IMR-90 (cell line): ENCODE data around the gene APOL2. TPM values are rescaled to one million over a fixed set of nuclear protein-coding genes. Genes with fewer than 3 reads are reported as not detected.

Source experiments
- ATAC-seq: fragments of 200-7000 bp; cut with Tn5 transposase; 2 replicates; pipeline ENCODE4 v1.9.1; 2020; ENCODE audit warnings: low read depth, mild to moderate bottlenecking, moderate library complexity
- BruUV-seq: library from RNA; stranded (reverse); fragments of 400-500 nt; replicated peaks from 2 replicates; lab custom pipeline; 2021; lab: Mats Ljungman, UMichigan
- CTCF ChIA-PET: fragments of 300-600 bp; formaldehyde crosslinking; extraction: SDS; loops from one replicate; lab custom pipeline; 2021; ENCODE audit warnings: antibody characterized with exemption; lab: Yijun Ruan, JAX
- POLR2A ChIA-PET: fragments of 300-600 bp; sonication (Branson Sonifier 250); formaldehyde crosslinking; loops from one replicate; lab custom pipeline; 2022; ENCODE audit warnings: antibody characterized with exemption; ENCODE audit not compliant: unreplicated experiment; lab: Charles Lee
- DNase-seq: peaks from one replicate; pipeline ENCODE4 v3.0.0; 2013
- H2AFZ ChIP-seq: replicated peaks from 2 replicates; pipeline ENCODE3; 2013; ENCODE audit warnings: low read length, mild to moderate bottlenecking; ENCODE audit not compliant: poor library complexity
- H2AK5ac ChIP-seq: 2 replicates; pipeline ENCODE4 v1.6.1; 2013; ENCODE audit warnings: low read depth, low read length, inconsistent platforms
- H2AK9ac ChIP-seq: replicated peaks from 2 replicates; pipeline ENCODE3; 2013; ENCODE audit warnings: mild to moderate bottlenecking, low read depth, low read length, moderate library complexity; ENCODE audit not compliant: poor library complexity
- H2BK120ac ChIP-seq: 2 replicates; pipeline ENCODE4 v1.6.1; 2013; ENCODE audit warnings: low read depth, low read length, inconsistent platforms
- H2BK15ac ChIP-seq: 3 replicates; pipeline ENCODE4 v1.6.1; 2013; ENCODE audit warnings: low read depth, low read length, inconsistent platforms
- H2BK20ac ChIP-seq: 2 replicates; pipeline ENCODE4 v1.6.1; 2013; ENCODE audit warnings: low read depth, mild to moderate bottlenecking, inconsistent platforms, low read length, moderate library complexity
- H2BK5ac ChIP-seq: 2 replicates; pipeline ENCODE4 v1.6.1; 2013; ENCODE audit warnings: mild to moderate bottlenecking, low read depth, low read length, inconsistent platforms; ENCODE audit not compliant: poor library complexity, severe bottlenecking
- H3K14ac ChIP-seq: replicated peaks from 2 replicates; pipeline ENCODE4 v1.6.1; 2013; ENCODE audit warnings: low read depth, low read length, inconsistent platforms
- H3K18ac ChIP-seq: 2 replicates; pipeline ENCODE4 v1.6.1; 2013; ENCODE audit warnings: low read depth, low read length, control low read depth
- H3K23ac ChIP-seq: 2 replicates; pipeline ENCODE4 v1.6.1; 2013; ENCODE audit warnings: low read depth, low read length, inconsistent platforms
- H3K27ac ChIP-seq: 2 replicates; pipeline ENCODE4 v1.5.1; 2013; ENCODE audit warnings: mild to moderate bottlenecking, control low read depth, low read length; ENCODE audit not compliant: insufficient read depth
- H3K27me3 ChIP-seq: 2 replicates; pipeline ENCODE4 v1.6.1; 2013; ENCODE audit warnings: low read length; ENCODE audit not compliant: control insufficient read depth, insufficient read depth
- H3K36me3 ChIP-seq: 2 replicates; pipeline ENCODE4 v1.6.1; 2013; ENCODE audit warnings: low read length, mixed read lengths; ENCODE audit not compliant: control insufficient read depth, insufficient read depth
- H3K4ac ChIP-seq: 2 replicates; pipeline ENCODE4 v1.6.1; 2013; ENCODE audit warnings: low read depth, low read length, inconsistent platforms
- H3K4me1 ChIP-seq: 2 replicates; pipeline ENCODE4 v1.6.1; 2013; ENCODE audit warnings: low read length, mixed read lengths; ENCODE audit not compliant: control insufficient read depth, insufficient read depth
- H3K4me2 ChIP-seq: 2 replicates; pipeline ENCODE4 v1.6.1; 2013; ENCODE audit warnings: low read depth, mild to moderate bottlenecking, control low read depth, low read length, moderate library complexity
- H3K4me3 ChIP-seq: 2 replicates; pipeline ENCODE4 v1.5.1; 2013; ENCODE audit warnings: low read depth, mild to moderate bottlenecking, control low read depth, low read length, moderate library complexity; ENCODE audit not compliant: insufficient read depth
- H3K56ac ChIP-seq: 2 replicates; pipeline ENCODE4 v1.6.1; 2013; ENCODE audit warnings: low read length, inconsistent platforms; ENCODE audit not compliant: insufficient read depth; ENCODE audit errors: extremely low read depth
- H3K79me1 ChIP-seq, 2 experiments: 2 replicates each; pipeline ENCODE4 v1.6.1; 2013; ENCODE audit warnings: low read length in 2 of 2, inconsistent platforms in 1 of 2, low read depth in 1 of 2
- H3K9ac ChIP-seq: 2 replicates; pipeline ENCODE4 v1.6.1; 2013; ENCODE audit warnings: low read depth, low read length, control low read depth
- H3K9me1 ChIP-seq: 2 replicates; pipeline ENCODE4 v1.6.1; 2013; ENCODE audit warnings: low read length, inconsistent platforms; ENCODE audit not compliant: insufficient read depth
- H3K9me3 ChIP-seq: 2 replicates; pipeline ENCODE4 v1.6.1; 2013; ENCODE audit warnings: low read length; ENCODE audit not compliant: control insufficient read depth, insufficient read depth
- H4K20me1 ChIP-seq: 2 replicates; pipeline ENCODE4 v1.6.1; 2013; ENCODE audit warnings: low read length, inconsistent platforms; ENCODE audit not compliant: insufficient read depth
- H4K5ac ChIP-seq: 2 replicates; pipeline ENCODE4 v1.6.1; 2013; ENCODE audit warnings: mild to moderate bottlenecking, low read depth, low read length, control low read depth
- H4K8ac ChIP-seq, 2 experiments: 2 replicates each; pipeline ENCODE4 v1.6.1; 2013; ENCODE audit warnings: low read depth in 2 of 2, low read length in 2 of 2, control low read depth in 1 of 2, inconsistent platforms in 1 of 2
- H4K91ac ChIP-seq: 2 replicates; pipeline ENCODE4 v1.6.1; 2013; ENCODE audit warnings: low read depth, low read length, inconsistent platforms; ENCODE audit not compliant: insufficient read depth
- FOS ChIP-seq: fragments of 150-350 bp; IDR thresholded peaks from 2 replicates; pipeline ENCODE4 v1.6.1; 2016; ENCODE audit warnings: low read depth, low read length
- MAZ ChIP-seq: IDR thresholded peaks from 2 replicates; pipeline ENCODE4 v1.6.1; 2012; ENCODE audit warnings: low read depth, mild to moderate bottlenecking, low read length, improper control_type of control experiment, moderate library complexity, borderline replicate concordance
- MXI1 ChIP-seq: IDR thresholded peaks from 2 replicates; pipeline ENCODE4 v1.6.1; 2012; ENCODE audit warnings: low read depth, mild to moderate bottlenecking, low read length, moderate library complexity, borderline replicate concordance
- NFE2L2 ChIP-seq: fragments of 150-350 bp; IDR thresholded peaks from 2 replicates; pipeline ENCODE4 v1.6.1; 2016; ENCODE audit warnings: low read depth, mild to moderate bottlenecking, low read length
- POLR2A ChIP-seq: IDR thresholded peaks from 2 replicates; pipeline ENCODE4 v1.6.1; 2012; ENCODE audit warnings: mild to moderate bottlenecking, low read depth, low read length
- RAD21 ChIP-seq: IDR thresholded peaks from 2 replicates; pipeline ENCODE4 v1.6.1; 2012; ENCODE audit warnings: low read length, improper control_type of control experiment
- whole genome bisulfite sequencing, 2 experiments: methylation state at CpG; one replicate each; pipeline versions ENCODE4 v1.1.5 to v1.1.7; 2013; ENCODE audit warnings: missing lambda C conversion rate in 2 of 2; ENCODE audit not compliant: insufficient read length in 1 of 2; ENCODE audit errors: extremely low coverage in 2 of 2; 5-methylcytosine and 5-hydroxymethylcytosine counted together
- dilution Hi-C: fragments of 300-500 bp; cut with HindIII; formaldehyde crosslinking; loops from one replicate; pipeline ENCODE4 v1.14.3; 2018; ENCODE audit warnings: low sequenced_read_pairs; ENCODE audit not compliant: unreplicated experiment
- in situ Hi-C: fragments of 300-500 bp; cut with MboI; formaldehyde crosslinking; loops from 3 replicates; pipeline ENCODE4 v1.14.3; 2019; ENCODE audit warnings: low sequenced_read_pairs, inconsistent platforms, mixed read lengths
- intact Hi-C: fragments of 100-400 bp; cut with micrococcal nuclease; formaldehyde crosslinking; loops from 2 replicates; pipeline ENCODE4 v1.10.0; 2022
- polyA plus RNA-seq, 3 experiments: library from polyadenylated mRNA; depleted of rRNA; stranded (reverse); fragments of >200 nt; gene quantifications; 2 replicates each; pipeline ENCODE4 v1.2.3, GENCODE V29; 2012; ENCODE audit warnings: low replicate concordance in 1 of 3
- total RNA-seq: library from RNA; depleted of rRNA; stranded (reverse); fragments of >200 nt; gene quantifications from 2 replicates; pipeline ENCODE4 v1.2.3, GENCODE V29; 2012

APOL2 gene
- total and polyA plus RNA-seq, 2 of the 4 experiments (the other 2 are of a cell fraction), result 13.1 to 57.5 TPM

DNA sequence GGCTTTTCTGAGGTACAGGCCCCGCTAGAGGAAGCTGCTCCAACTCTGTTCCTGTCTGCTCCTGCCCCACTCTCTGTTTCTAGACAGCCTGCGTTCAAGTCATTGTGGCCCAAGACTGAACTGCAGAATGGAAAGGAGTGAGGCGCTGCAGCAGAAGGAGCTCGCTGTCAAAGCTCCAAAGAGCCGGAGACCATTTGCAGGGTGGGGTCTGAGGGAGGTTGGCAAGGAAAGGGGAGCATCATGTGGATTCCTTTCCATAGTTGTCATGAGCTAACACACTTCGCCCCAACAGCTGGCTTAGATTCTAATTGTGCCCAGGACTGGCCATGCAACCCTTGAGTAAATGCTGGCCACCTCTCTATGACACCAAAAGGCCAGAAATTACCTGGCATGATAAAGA, 56.5 kb downstream of the APOL2 start:
- H3K27me3 ChIP-seq, result peaks cover 39% of the 10 kb centered on the region
- no peak overlapping the region for H3K4me2 ChIP-seq
- no peak overlapping the region for H3K9ac ChIP-seq
- H2BK120ac ChIP-seq, result no peak overlapping the region
- H3K9me3 ChIP-seq, result no peaks in the 10 kb centered on the region
- no peak overlapping the region for H3K18ac ChIP-seq
- POLR2A ChIA-PET, result no interaction called here
- H2BK20ac ChIP-seq, result no peak overlapping the region
- no peak overlapping the region for H3K4ac ChIP-seq
- in situ Hi-C loops, result loop anchor here (5.0 kb wide), 1 partner anchor 41 kb away; no protein-coding TSS in a partner anchor
- H4K91ac ChIP-seq, result no peak overlapping the region
- H2AFZ ChIP-seq, result no peak overlapping the region
- CTCF ChIA-PET, result interaction anchor here (1.4 kb wide), 1 partner anchor 38 kb away, joined by 4 read pairs; no protein-coding TSS in a partner anchor
- intact Hi-C loops, result no loop called here
- no peak overlapping the region for H2AK5ac ChIP-seq
- H3K4me1 ChIP-seq, result no peaks in the 10 kb centered on the region
- H3K14ac ChIP-seq, result no peak overlapping the region
- H3K9me1 ChIP-seq, result no peaks in the 10 kb centered on the region; the same call in 1 of the 2 replicates
- no peak for ATAC-seq
- WGBS, 2 experiments, result 100% methylated on average over 4 of the region's 6 CpGs; no CpG with 5 or more reads in 1 of the 2 experiments
- H2BK15ac ChIP-seq, result no peak overlapping the region
- no peak overlapping the region for H3K23ac ChIP-seq
- no peak overlapping the region for H4K8ac ChIP-seq
- dilution Hi-C loops, result no loop called here
- DNase-seq, result no peak
- H2BK5ac ChIP-seq, result no peak overlapping the region
- no peaks in the 10 kb centered on the region for H3K36me3 ChIP-seq
- H4K20me1 ChIP-seq, result no peaks in the 10 kb centered on the region
- TF ChIP-seq MXI1 (no peak), NFE2L2 (no peak), MAZ (no peak), POLR2A (no peak), FOS (no peak), RAD21 (no peak)
- H3K79me1 ChIP-seq, result no peaks in the 10 kb centered on the region
- no peak overlapping the region for H2AK9ac ChIP-seq
- BruUV-seq, result no TSS peak
- no peak overlapping the region for H3K27ac ChIP-seq
- no peak overlapping the region for H3K4me3 ChIP-seq
- H4K5ac ChIP-seq, result no peak overlapping the region
- H3K56ac ChIP-seq, result no peak overlapping the region
